Activated CD4-positive, alpha-beta T cell treated with anti-CD3 and anti-CD28 coated beads, Interleukin-2, Interleukin-4, amounts not matched to agents 100 ng/mL and 50 ng/mL, durations not matched to agents 16 hours and 8 hours (primary cell): Measurements from ENCODE around the gene TICAM1.
"Not testable (repeated sequence)": the region's sequence is repeated elsewhere in the genome, so short reads cannot be mapped to it uniquely, and the experiment has no call there.

Experiments used
- DNase-seq: peaks from one replicate; pipeline ENCODE4 v3.0.0-alpha.2; 2020; ENCODE audit warnings: low spot score

TICAM1 gene

GRCh38 chr19:4803736-4804695 is 27.5 kb downstream of the TICAM1 start:
- peak; percentile 66 for DNase-seq

DNA sequence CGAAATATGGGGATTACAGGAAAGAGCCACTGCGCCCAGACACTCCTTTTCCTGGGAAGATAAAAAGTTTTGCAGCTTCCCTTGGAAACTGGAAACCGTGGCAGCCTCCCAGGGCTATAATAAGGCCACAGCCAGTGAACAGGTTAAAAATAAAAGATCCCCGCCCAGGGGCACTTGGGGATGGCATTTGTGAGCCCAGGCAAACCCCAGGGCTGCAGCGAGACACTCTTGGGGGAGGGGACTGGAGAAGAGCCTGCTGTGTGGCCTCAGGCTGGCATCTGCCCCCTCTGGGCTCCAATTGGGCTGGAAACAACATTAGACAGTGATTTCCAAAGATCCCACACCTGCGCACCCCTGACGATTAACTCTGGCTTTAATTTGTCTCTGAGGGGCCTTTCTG is 28.8 kb downstream of the TICAM1 start:
- DNase-seq, result no peak

GRCh38 chr19:4801085-4801619 is 30.4 kb downstream of the TICAM1 start:
- no peak for DNase-seq

DNA sequence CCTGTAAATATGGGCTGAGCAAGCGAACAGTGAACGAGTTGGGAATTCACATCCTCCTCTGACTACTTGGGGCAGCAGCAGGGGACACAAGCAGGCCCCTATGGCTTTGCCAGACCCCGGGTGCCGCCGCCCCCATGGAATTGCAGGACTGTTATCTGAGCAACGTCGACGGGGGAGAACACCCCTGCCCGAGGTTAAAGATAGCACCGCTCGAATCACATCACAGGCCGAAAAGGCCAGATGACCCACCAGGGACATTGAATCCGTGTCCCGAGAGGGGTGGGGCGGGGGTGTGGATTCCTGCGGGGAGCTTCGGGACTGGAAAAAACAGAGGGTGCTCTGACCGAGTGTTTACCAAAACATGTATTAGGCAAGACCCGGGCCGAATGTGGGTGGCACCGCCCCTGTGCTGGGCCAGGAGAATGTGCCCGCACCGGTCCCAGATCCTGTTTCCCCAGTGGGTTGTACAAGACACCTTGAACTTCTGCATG is 30.9 kb downstream of the TICAM1 start:
- no peak for DNase-seq

DNA sequence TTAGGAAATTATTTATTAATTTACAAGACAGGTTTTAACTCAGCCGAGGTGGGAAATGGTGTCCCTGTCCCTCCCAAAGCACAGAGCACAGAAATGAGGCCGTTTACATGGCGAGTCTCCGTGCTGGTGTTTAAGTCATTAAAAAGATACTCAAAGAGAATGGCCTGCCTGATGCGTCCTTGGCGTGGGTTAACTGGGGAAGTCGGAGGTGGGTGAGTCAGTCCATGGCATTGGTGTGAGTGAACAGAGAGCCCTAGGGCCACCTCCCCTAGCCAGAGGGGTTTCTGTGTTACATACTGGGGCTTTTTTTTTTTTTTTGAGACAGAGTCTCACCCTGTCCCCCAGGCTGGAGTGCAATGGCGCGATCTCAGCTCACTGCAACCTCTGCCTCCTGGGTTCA is 36.1 kb downstream of the TICAM1 start:
- no peak for DNase-seq

GRCh38 chr19:4794971-4795370 is 36.5 kb downstream of the TICAM1 start:
- DNase-seq, result no peak

DNA sequence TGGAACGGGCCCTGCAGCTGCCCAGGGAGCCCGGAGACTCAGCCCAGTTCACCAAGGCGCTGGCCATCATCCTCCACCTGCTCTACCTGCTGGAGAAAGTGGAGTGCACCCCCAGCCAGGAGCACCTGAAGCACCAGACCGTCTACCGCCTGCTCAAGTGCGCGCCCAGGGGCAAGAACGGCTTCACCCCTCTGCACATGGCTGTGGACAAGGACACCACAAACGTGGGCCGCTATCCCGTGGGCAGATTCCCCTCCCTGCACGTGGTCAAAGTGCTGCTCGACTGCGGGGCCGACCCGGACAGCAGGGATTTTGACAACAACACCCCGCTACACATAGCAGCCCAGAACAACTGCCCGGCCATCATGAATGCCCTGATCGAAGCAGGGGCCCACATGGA is 38.2 kb downstream of the TICAM1 start:
- not testable (repeated sequence) for DNase-seq

GRCh38 chr19:4792866-4793195 is 38.7 kb downstream of the TICAM1 start:
- not testable (repeated sequence) for DNase-seq

GRCh38 chr19:4792019-4792865 is 39.3 kb downstream of the TICAM1 start:
- not testable (repeated sequence) for DNase-seq

DNA sequence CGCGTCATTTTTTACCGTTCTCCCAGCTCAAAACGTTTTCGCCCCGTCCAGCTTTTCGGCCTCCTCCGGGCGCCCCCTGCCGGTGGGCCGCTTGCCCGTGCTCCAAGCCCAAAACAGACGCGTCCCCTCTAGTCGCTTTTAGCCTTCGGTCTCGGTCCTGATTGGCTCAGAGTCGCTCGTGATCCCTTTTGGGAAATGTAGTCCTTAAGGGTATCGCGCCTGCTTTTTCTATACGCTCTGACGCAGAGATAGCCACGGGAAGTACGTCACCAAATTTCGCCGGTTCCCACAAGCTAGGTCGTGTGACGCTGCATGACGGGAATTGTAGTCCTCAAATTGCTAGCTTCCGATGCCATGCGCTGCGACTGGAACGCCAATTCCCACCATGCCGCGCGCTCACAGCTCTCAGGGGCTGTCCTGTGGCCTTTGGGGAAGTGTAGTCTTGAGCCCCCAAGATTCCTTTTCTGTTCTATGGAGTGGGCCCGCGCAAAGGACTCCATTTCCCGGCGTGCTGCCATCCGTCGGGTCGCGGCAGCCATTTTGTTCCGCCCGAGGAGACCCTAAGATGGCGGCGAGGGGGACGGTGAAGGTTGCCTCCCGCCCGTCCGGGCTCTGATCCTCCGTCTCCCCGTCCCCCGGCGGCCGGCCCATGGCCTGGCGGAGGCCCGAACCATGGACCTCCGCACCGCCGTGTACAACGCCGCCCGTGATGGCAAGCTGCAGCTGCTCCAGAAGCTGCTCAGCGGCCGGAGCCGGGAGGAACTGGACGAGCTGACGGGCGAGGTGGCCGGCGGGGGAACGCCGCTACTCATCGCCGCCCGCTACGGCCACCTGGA is 40.1 kb downstream of the TICAM1 start, which contains the start of gene FEM1A:
Gene FEM1A (plus strand): TSS at position 552 of the 836 bp plus-strand sequence. CDS start 121 bp downstream, at position 673.
- DNase-seq, result peak; percentile 100

DNA sequence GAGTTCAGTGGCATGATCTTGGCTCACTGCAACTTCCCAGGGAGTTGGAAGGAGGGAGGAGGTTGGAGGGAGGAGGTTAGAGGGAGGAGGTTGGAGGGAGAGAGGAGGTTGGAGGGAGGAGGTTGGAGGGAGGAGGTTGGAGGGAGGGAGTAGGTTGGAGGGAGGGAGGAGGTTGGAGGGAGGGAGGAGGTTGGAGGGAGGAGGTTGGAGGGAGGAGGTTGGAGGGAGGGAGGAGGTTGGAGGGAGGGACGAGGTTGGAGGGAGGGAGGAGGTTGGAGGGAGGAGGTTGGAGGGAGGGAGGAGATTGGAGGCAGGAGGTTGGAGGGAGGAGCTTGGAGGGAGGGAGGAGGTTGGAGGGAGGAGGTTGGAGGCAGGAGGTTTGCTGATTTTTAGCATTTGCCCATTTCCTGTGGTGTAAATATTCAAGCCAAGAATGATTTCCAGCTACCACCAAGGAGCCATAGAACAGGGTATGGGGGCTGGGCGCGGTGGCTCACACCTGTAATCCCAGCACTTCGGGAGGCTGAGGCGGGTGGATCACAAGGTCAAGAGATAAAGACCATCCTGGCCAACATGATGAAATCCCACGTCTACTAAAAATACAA is 45.0 kb downstream of the TICAM1 start:
- DNase-seq, result not testable (repeated sequence)

DNA sequence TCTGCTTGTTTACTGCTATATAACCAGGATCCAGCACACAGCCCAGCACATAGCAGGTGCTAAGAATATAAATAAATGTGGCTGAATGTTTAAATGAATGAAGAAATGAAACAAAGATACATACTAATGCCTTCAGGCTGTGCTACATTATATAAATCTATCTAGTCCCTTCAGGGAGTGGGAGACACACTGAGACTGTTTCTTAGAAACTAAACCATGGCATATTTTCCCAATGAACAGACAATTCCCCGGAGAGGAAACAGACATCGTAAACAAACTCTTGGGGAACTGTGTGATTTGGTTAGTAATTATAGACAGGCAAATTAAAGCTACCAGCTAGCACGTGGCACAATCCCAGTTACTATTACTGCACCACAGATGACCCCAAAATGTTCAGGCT is 49.7 kb downstream of the TICAM1 start:
- DNase-seq, result no peak

DNA sequence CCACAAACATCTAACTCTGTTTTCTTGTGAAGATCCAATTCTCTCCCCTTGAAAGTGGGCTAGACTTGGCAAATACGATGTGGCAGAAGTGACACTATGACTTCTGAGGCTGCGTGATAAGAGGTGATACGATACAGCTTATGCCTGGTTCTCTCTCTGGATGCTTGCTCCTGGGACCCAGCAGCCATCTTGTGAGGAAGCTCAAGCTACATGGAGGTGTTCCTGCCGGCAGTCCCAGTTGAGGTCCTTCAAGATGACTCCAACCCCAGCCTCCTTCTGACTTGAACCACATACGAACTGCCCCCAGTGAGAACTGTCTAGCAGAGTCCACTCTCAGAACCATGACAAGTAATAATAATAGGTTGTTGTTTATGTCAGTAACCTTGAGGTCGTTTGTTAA is 50.7 kb downstream of the TICAM1 start:
- DNase-seq, result no peak

- DNase-seq, result not testable (repeated sequence)
Measured at GRCh38 chr19:4778124-4778523, 53.4 kb downstream of the TICAM1 start.

GRCh38 chr19:4776436-4777211 is 54.9 kb downstream of the TICAM1 start:
- no peak for DNase-seq

GRCh38 chr19:4775627-4776152 is 55.8 kb downstream of the TICAM1 start:
- no peak for DNase-seq

GRCh38 chr19:4774136-4774535 is 57.4 kb downstream of the TICAM1 start:
- no peak for DNase-seq

GRCh38 chr19:4773047-4773640 is 58.4 kb downstream of the TICAM1 start:
- no peak for DNase-seq

DNA sequence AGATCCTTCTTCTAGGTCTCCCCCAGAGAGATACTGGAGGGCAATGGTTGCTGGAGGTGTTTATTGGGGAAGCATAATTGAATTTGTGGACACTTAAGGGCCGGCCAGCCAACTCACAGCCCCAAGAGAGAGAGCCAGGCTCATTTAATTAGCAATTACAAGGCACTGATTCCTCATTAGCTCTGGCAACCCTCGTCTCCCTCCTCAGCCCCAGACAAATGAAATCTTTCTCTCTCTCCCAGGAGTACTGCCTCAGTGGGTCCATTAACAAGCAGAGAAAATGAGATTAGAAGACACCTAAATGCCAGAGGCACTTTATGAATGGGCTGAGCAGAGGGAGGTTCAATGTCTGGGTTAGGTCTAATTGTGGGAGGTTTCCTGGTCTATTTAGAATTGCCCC is 58.9 kb downstream of the TICAM1 start:
- DNase-seq, result no peak
